Peyer's patch (tissue), 4 donors: ENCODE results near the gene NPFF. TPM values are rescaled to one million over a fixed set of nuclear protein-coding genes. Genes with fewer than 3 reads are reported as not detected.
A peak's percentile ranks its signal among the peaks of the same experiment; 100 is the strongest.

Experiments used
- DNase-seq, 3 donors: peaks; one replicate each; pipeline ENCODE4 v3.0.0-alpha.2; 2017 to 2019
- H3K27ac ChIP-seq, 4 donors: fragments of 200-600 bp; sonication (generic); one replicate each; pipeline ENCODE4 v1.5.1; 2016 to 2019
- H3K27me3 ChIP-seq, 2 donors: fragments of 200-600 bp; sonication (generic); one replicate each; pipeline ENCODE4 v1.5.1; 2019
- H3K36me3 ChIP-seq, 3 donors: fragments of 200-600 bp; sonication (generic); one replicate each; pipeline ENCODE4 v1.5.1; 2016 to 2019
- H3K4me1 ChIP-seq, 4 donors: fragments of 200-600 bp; sonication (generic); one replicate each; pipeline ENCODE4 v1.5.1; 2016 to 2019
- H3K4me3 ChIP-seq, 4 donors: fragments of 200-600 bp; sonication (generic); 1 replicate in 3 of 4; 2 replicates in 1 of 4; pipeline ENCODE4 v1.5.1; 2016 to 2019; ENCODE audit warnings: mild to moderate bottlenecking in 1 of 4
- H3K9me3 ChIP-seq, 4 donors: fragments of 200-600 bp; sonication (generic); one replicate each; pipeline ENCODE4 v1.5.1; 2016 to 2019; ENCODE audit warnings: mild to moderate bottlenecking in 1 of 4
- CTCF ChIP-seq, 6 experiments: fragments of 450-650 bp in 4 of 6; fragments of 200-600 bp in 2 of 6; sonication (generic) in 1 of 6; IDR thresholded peaks; one replicate each; pipeline ENCODE4 v1.5.1; 2017 to 2019; ENCODE audit warnings: antibody characterized with exemption in 6 of 6, mild to moderate bottlenecking in 3 of 6, moderate library complexity in 1 of 6
- POLR2A ChIP-seq, 2 donors: fragments of 450-650 bp; IDR thresholded peaks; one replicate each; pipeline ENCODE4 v1.5.1; 2017; ENCODE audit warnings: antibody characterized with exemption in 2 of 2, mild to moderate bottlenecking in 2 of 2, moderate library complexity in 2 of 2
- total RNA-seq, 4 donors: library from RNA; depleted of rRNA; stranded (reverse); fragments of >200 nt; gene quantifications; one replicate each; pipeline ENCODE4 v1.1.0, GENCODE V29; 2016

Gene NPFF
- total RNA-seq, 4 donors from 2014 or later = not detected

- DNase-seq = no peak
Observed at GRCh38 chr12:53505086-53505485, 2.2 kb downstream of the NPFF start.

GRCh38 chr12:53504004-53504920 is 3.0 kb downstream of the NPFF start:
- no peak for DNase-seq

More at GRCh38 chr12:53505086-53505485, 2.2 kb downstream of the NPFF start:
- no peaks in the 10 kb centered on the region for H3K9me3 ChIP-seq
- peaks cover 0 to 26% (median 0%) of the 10 kb centered on the region in 3 donors for H3K36me3 ChIP-seq
- H3K27me3 ChIP-seq = no peaks in the 10 kb centered on the region
- H3K4me3 ChIP-seq = no peak overlapping the region
- H3K27ac ChIP-seq = no peak overlapping the region
- TF ChIP-seq POLR2A (IDR thresholded peaks at IDR 0.05) = no peak
- TF ChIP-seq CTCF (IDR thresholded peaks at IDR 0.05) = no peak
- H3K4me1 ChIP-seq = peaks cover 5 to 14% (median 8%) of the 10 kb centered on the region in 4 donors

GRCh38 chr12:53502983-53503728 is 4.1 kb downstream of the NPFF start:
- TF ChIP-seq CTCF (IDR thresholded peaks at IDR 0.05) (no peak), POLR2A (IDR thresholded peaks at IDR 0.05) (no peak)

More at GRCh38 chr12:53504004-53504920, 3.0 kb downstream of the NPFF start:
- H3K4me1 ChIP-seq = peaks cover 5 to 15% (median 11%) of the 10 kb centered on the region in 4 donors
- peaks cover 0 to 26% (median 0%) of the 10 kb centered on the region in 3 donors for H3K36me3 ChIP-seq
- no peak for TF ChIP-seq POLR2A (IDR thresholded peaks at IDR 0.05)
- TF ChIP-seq CTCF (IDR thresholded peaks at IDR 0.05) = no peak
- no peak overlapping the region for H3K27ac ChIP-seq
- H3K9me3 ChIP-seq = no peaks in the 10 kb centered on the region
- H3K27me3 ChIP-seq = no peaks in the 10 kb centered on the region
- no peak overlapping the region for H3K4me3 ChIP-seq

GRCh38 chr12:53502331-53502730 is 5.0 kb downstream of the NPFF start:
- peak overlapping the region in 1 of 4 donors; percentile 86 for H3K4me3 ChIP-seq
- peaks cover 0 to 23% (median 0%) of the 10 kb centered on the region in 3 donors for H3K36me3 ChIP-seq
- peaks cover 5 to 17% (median 12%) of the 10 kb centered on the region in 4 donors for H3K4me1 ChIP-seq
- H3K9me3 ChIP-seq = no peaks in the 10 kb centered on the region
- H3K27ac ChIP-seq = peak overlapping the region in 3 of 4 donors; percentile 94 to 98 (median 96)
- TF ChIP-seq POLR2A (IDR thresholded peaks at IDR 0.05) = no peak
- TF ChIP-seq CTCF (IDR thresholded peaks at IDR 0.05) = no peak
- H3K27me3 ChIP-seq = no peaks in the 10 kb centered on the region
- no peak for DNase-seq

More at GRCh38 chr12:53502983-53503728, 4.1 kb downstream of the NPFF start:
- Histone ChIP-seq H3K4me1 (peaks cover 5 to 16% (median 12%) of the 10 kb centered on the region in 4 donors), H3K9me3 (no peaks in the 10 kb centered on the region), H3K36me3 (peaks cover 0 to 26% (median 0%) of the 10 kb centered on the region in 3 donors), H3K27ac (no peak overlapping the region), H3K4me3 (no peak overlapping the region), H3K27me3 (no peaks in the 10 kb centered on the region)
- DNase-seq = peak in 1 of 3 donors; percentile 46

- Histone ChIP-seq H3K4me3 (peak overlapping the region; percentile 63 to 86 (median 73)), H3K36me3 (peaks cover 0 to 17% (median 0%) of the 10 kb centered on the region in 3 donors), H3K27me3 (no peaks in the 10 kb centered on the region), H3K9me3 (no peaks in the 10 kb centered on the region), H3K27ac (peak overlapping the region; percentile 94 to 98 (median 96)), H3K4me1 (peaks cover 5 to 17% (median 12%) of the 10 kb centered on the region in 4 donors)
- DNase-seq = peak in 1 of 3 donors; percentile 50
- no peak for TF ChIP-seq CTCF (IDR thresholded peaks at IDR 0.05)
- TF ChIP-seq POLR2A (IDR thresholded peaks at IDR 0.05) = no peak
Observed at GRCh38 chr12:53501615-53502181, 5.6 kb downstream of the NPFF start.
